ENCODE data around the gene IFITM2. TPM values are rescaled to one million over a fixed set of nuclear protein-coding genes. Genes with fewer than 3 reads are reported as not detected.

The IFITM2 gene
- total RNA-seq, 2 experiments from 2014 or later: 1,890 to 1,949 TPM

GRCh38 chr11:355581-356458 lies 48.2 kb downstream of the IFITM2 start:
- peak overlapping the region; percentile 92 for H3K27ac Mint-ChIP-seq
- peaks cover 39% of the 10 kb centered on the region for H3K4me1 Mint-ChIP-seq
- H3K9me3 Mint-ChIP-seq: peaks cover 3% of the 10 kb centered on the region
- POLR2A ChIA-PET: interaction anchor here (0.7 to 2.6 kb wide), 23 partner anchors 10 to 151 kb away, joined by 3 to 200 read pairs (median 17); partner anchors contain the start of genes BET1L, IFITM1, IFITM2 and IFITM3
- DNase-seq: peak; percentile 94
- ATAC-seq (ENCODE audit: low read depth): peak; percentile 74
- H3K36me3 Mint-ChIP-seq: no peaks in the 10 kb centered on the region
- H3K4me3 Mint-ChIP-seq: peak overlapping the region; percentile 89
- peaks cover 5% of the 10 kb centered on the region for H3K27me3 Mint-ChIP-seq

- DNase-seq: no peak
- no peak overlapping the region for H3K4me3 Mint-ChIP-seq
- H3K9me3 Mint-ChIP-seq: peaks cover 3% of the 10 kb centered on the region
Measured at GRCh38 chr11:356610-357009, 49.0 kb downstream of the IFITM2 start.

GRCh38 chr11:357582-357981 lies 50.0 kb downstream of the IFITM2 start:
- Mint-ChIP-seq H3K27me3 (peaks cover 5% of the 10 kb centered on the region), H3K9me3 (peaks cover 3% of the 10 kb centered on the region), H3K4me1 (peaks cover 31% of the 10 kb centered on the region), H3K4me3 (no peak overlapping the region), H3K36me3 (no peaks in the 10 kb centered on the region), H3K27ac (no peak overlapping the region)
- no peak for DNase-seq
- POLR2A ChIA-PET: no interaction called here
- no peak for ATAC-seq (ENCODE audit: low read depth)

More at GRCh38 chr11:356610-357009, 49.0 kb downstream of the IFITM2 start:
- POLR2A ChIA-PET: interaction anchor here (1.9 to 2.6 kb wide), 12 partner anchors 23 to 89 kb away, joined by 5 to 200 read pairs (median 28); partner anchors contain the start of genes IFITM1, IFITM2, IFITM3 and IFITM5
- Mint-ChIP-seq H3K27me3 (peaks cover 5% of the 10 kb centered on the region), H3K27ac (no peak overlapping the region), H3K36me3 (no peaks in the 10 kb centered on the region), H3K4me1 (peaks cover 35% of the 10 kb centered on the region)
- ATAC-seq (ENCODE audit: low read depth): no peak

GRCh38 chr11:358129-358800 lies 50.6 kb downstream of the IFITM2 start:
- ATAC-seq (ENCODE audit: low read depth) (no peak), DNase-seq (no peak)
- POLR2A ChIA-PET: interaction anchor here (0.7 to 1.8 kb wide), 3 partner anchors 12 to 85 kb away, joined by 3 to 6 read pairs (median 3); no protein-coding TSS in a partner anchor
- no peaks in the 10 kb centered on the region for H3K36me3 Mint-ChIP-seq
- H3K4me1 Mint-ChIP-seq: peaks cover 24% of the 10 kb centered on the region
- peaks cover 5% of the 10 kb centered on the region for H3K27me3 Mint-ChIP-seq
- no peak overlapping the region for H3K27ac Mint-ChIP-seq
- H3K4me3 Mint-ChIP-seq: no peak overlapping the region
- H3K9me3 Mint-ChIP-seq: peaks cover 3% of the 10 kb centered on the region

Other genes starting within 250 kb of the IFITM2 start
- gene SCGB1C1, start 114.7 kb upstream of the IFITM2 start, total RNA-seq: not detected
- gene BET1L, start 100.4 kb upstream of the IFITM2 start, total RNA-seq: 10 to 100 TPM; 56.9 to 61.9 TPM
- gene RIC8A, start 100.1 kb upstream of the IFITM2 start, total RNA-seq: 100 to 1,000 TPM; 102 to 111 TPM
- gene SIRT3, start 71.5 kb upstream of the IFITM2 start, total RNA-seq: 10 to 100 TPM; 24.3 to 25.2 TPM
- 100 to 1,000 TPM; 130 to 131 TPM for gene PSMD13, start 70.8 kb upstream of the IFITM2 start, total RNA-seq
- gene NLRP6, start 29.4 kb upstream of the IFITM2 start, total RNA-seq: 10 to 100 TPM; 32.1 to 34.0 TPM
- gene PGGHG, start 18.7 kb upstream of the IFITM2 start, total RNA-seq: 100 to 1,000 TPM; 641 to 664 TPM
- gene IFITM5, start 8.3 kb upstream of the IFITM2 start, total RNA-seq: not detected
- gene IFITM1, start 6.2 kb downstream of the IFITM2 start, total RNA-seq: 1,000 to 10,000 TPM; 1,182 to 1,374 TPM
- 100 to 1,000 TPM; 258 to 267 TPM for gene IFITM3, start 13.0 kb downstream of the IFITM2 start, total RNA-seq
- gene B4GALNT4, start 61.7 kb downstream of the IFITM2 start, total RNA-seq: 1 to 10 TPM; 1.1 TPM
- gene PKP3, start 86.4 kb downstream of the IFITM2 start, total RNA-seq: under 1 TPM; 0.30 to 0.45 TPM
- gene SIGIRR, start 107.2 kb downstream of the IFITM2 start, total RNA-seq: 100 to 1,000 TPM; 273 to 276 TPM
- 100 to 1,000 TPM; 115 to 122 TPM for gene ANO9, start 134.2 kb downstream of the IFITM2 start, total RNA-seq
- 10 to 100 TPM; 27.6 to 27.8 TPM for gene PTDSS2, start 142.5 kb downstream of the IFITM2 start, total RNA-seq
- gene RNH1, start 199.4 kb downstream of the IFITM2 start, total RNA-seq: 10 to 100 TPM; 88.9 to 93.2 TPM
- 10 to 100 TPM; 47.6 to 49.9 TPM for gene HRAS, start 227.8 kb downstream of the IFITM2 start, total RNA-seq
- gene LRRC56, start 229.7 kb downstream of the IFITM2 start, total RNA-seq: 1 to 10 TPM; 4.3 to 4.7 TPM

All from activated naive CD8-positive, alpha-beta T cell treated with anti-CD3 and anti-CD28 coated beads, Interleukin-2, amount 10 ng/mL, durations not matched to agents 7 days and 5 days (primary cell).